ENCODE results near the gene REXO1.

Gene REXO1

GRCh38 chr19:1779574-1779973, 68.7 kb downstream of the REXO1 start:
- TF ChIP-seq KLF1 (tag by site-specific recombination; IDR thresholded peaks at IDR 0.05) (0 out of 2 replicates have a peak, but pooled peaks have one; percentile 28), ZSCAN5A (tag by site-specific recombination; IDR thresholded peaks at IDR 0.05) (no peak)
- Histone ChIP-seq H3K27ac (ENCODE audit: extremely low read depth, low read depth, low read length) (no peak overlapping the region), H3K4me3 (ENCODE audit: low read depth, low read length) (no peak overlapping the region), H3K9me3 (ENCODE audit: control insufficient read depth, insufficient read depth, low read depth, low read length) (no peaks in the 10 kb centered on the region), H3K4me1 (ENCODE audit: control insufficient read depth, insufficient read depth, low read length) (no peaks in the 10 kb centered on the region), H3K36me3 (ENCODE audit: control insufficient read depth in 2 of 2, insufficient read depth in 1 of 2, low read length in 2 of 2) (no peaks in the 10 kb centered on the region)
- CTCF ChIA-PET: interaction anchor here (0.9 to 2.2 kb wide), 2 partner anchors 19 to 107 kb away, joined by 5 to 10 read pairs; no protein-coding TSS in a partner anchor
- POLR2A ChIA-PET: interaction anchor here (0.6 kb wide), 1 partner anchor 13 kb away, joined by 7 read pairs; no protein-coding TSS in a partner anchor

GRCh38 chr19:1777149-1777548, 71.1 kb downstream of the REXO1 start:
- no peak overlapping the region for H3K4me3 ChIP-seq (ENCODE audit: low read depth, low read length)
- ChIA-PET CTCF (interaction anchor here (0.6 to 2.2 kb wide), 8 partner anchors 9 to 388 kb away, joined by 3 to 10 read pairs (median 3); no protein-coding TSS in a partner anchor), POLR2A (interaction anchor here (0.6 kb wide), 2 partner anchors 37 to 151 kb away, joined by 3 to 4 read pairs; no protein-coding TSS in a partner anchor)
- TF ChIP-seq ZNF426 (tag by site-specific recombination; IDR thresholded peaks at IDR 0.05): no peak
- TF ChIP-seq ZSCAN4 (tag by site-specific recombination; IDR thresholded peaks at IDR 0.05): 0 out of 2 replicates have a peak, but pooled peaks have one; percentile 27
- no peaks in the 10 kb centered on the region; the same call in 1 of the 2 replicates for H3K4me1 ChIP-seq (ENCODE audit: control insufficient read depth, insufficient read depth, low read length)
- H3K9me3 ChIP-seq (ENCODE audit: control insufficient read depth, insufficient read depth, low read depth, low read length): no peaks in the 10 kb centered on the region
- H3K36me3 ChIP-seq (ENCODE audit: control insufficient read depth in 2 of 2, insufficient read depth in 1 of 2, low read length in 2 of 2): no peaks in the 10 kb centered on the region
- H3K27ac ChIP-seq (ENCODE audit: extremely low read depth, low read depth, low read length): no peak overlapping the region

- H3K4me3 ChIP-seq (ENCODE audit: low read depth, low read length): no peak overlapping the region
- TF ChIP-seq ZNF596 (tag by site-specific recombination; IDR thresholded peaks at IDR 0.05) (0 out of 2 replicates have a peak, but pooled peaks have one; percentile 14), ZNF214 (tag by site-specific recombination; IDR thresholded peaks at IDR 0.05; ENCODE audit: borderline replicate concordance) (no peak)
- no peaks in the 10 kb centered on the region for H3K36me3 ChIP-seq (ENCODE audit: control insufficient read depth in 2 of 2, insufficient read depth in 1 of 2, low read length in 2 of 2)
- CTCF ChIA-PET: interaction anchor here (0.6 to 1.6 kb wide), 11 partner anchors 8 to 387 kb away, joined by 3 to 6 read pairs (median 3); no protein-coding TSS in a partner anchor
- H3K27ac ChIP-seq (ENCODE audit: extremely low read depth, low read depth, low read length): no peak overlapping the region
- no peaks in the 10 kb centered on the region; the same call in 1 of the 2 replicates for H3K4me1 ChIP-seq (ENCODE audit: control insufficient read depth, insufficient read depth, low read length)
- no peaks in the 10 kb centered on the region for H3K9me3 ChIP-seq (ENCODE audit: control insufficient read depth, insufficient read depth, low read depth, low read length)
- POLR2A ChIA-PET: interaction anchor here (0.6 kb wide), 2 partner anchors 37 to 150 kb away, joined by 3 to 4 read pairs; no protein-coding TSS in a partner anchor
These were observed 71.6 kb downstream of the REXO1 start for GRCh38 chr19:1776606-1777147.

GRCh38 chr19:1775951-1776605, 72.2 kb downstream of the REXO1 start:
- no peak overlapping the region for H3K27ac ChIP-seq (ENCODE audit: extremely low read depth, low read depth, low read length)
- CTCF ChIA-PET: interaction anchor here (0.6 to 1.5 kb wide), 9 partner anchors 10 to 186 kb away, joined by 3 to 6 read pairs (median 3); partner anchors contain the start of gene ONECUT3
- no peaks in the 10 kb centered on the region for H3K9me3 ChIP-seq (ENCODE audit: control insufficient read depth, insufficient read depth, low read depth, low read length)
- POLR2A ChIA-PET: interaction anchor here (0.6 kb wide), 1 partner anchor 330 kb away, joined by 3 read pairs; no protein-coding TSS in a partner anchor
- no peaks in the 10 kb centered on the region; the same call in 1 of the 2 replicates for H3K4me1 ChIP-seq (ENCODE audit: control insufficient read depth, insufficient read depth, low read length)
- no peak overlapping the region for H3K4me3 ChIP-seq (ENCODE audit: low read depth, low read length)
- H3K36me3 ChIP-seq (ENCODE audit: control insufficient read depth in 2 of 2, insufficient read depth in 1 of 2, low read length in 2 of 2): no peaks in the 10 kb centered on the region
- TF ChIP-seq ZNF791 (tag by site-specific recombination; IDR thresholded peaks at IDR 0.05) (no peak), ZNF792 (tag by site-specific recombination; IDR thresholded peaks at IDR 0.05) (no peak), PATZ1 (tag by site-specific recombination; IDR thresholded peaks at IDR 0.05) (no peak), ZNF169 (tag by site-specific recombination; IDR thresholded peaks at IDR 0.05) (no peak), ZNF426 (tag by site-specific recombination; IDR thresholded peaks at IDR 0.05) (no peak), ZNF777 (tag by site-specific recombination; IDR thresholded peaks at IDR 0.05; ENCODE audit: borderline replicate concordance) (no peak), OVOL3 (tag by site-specific recombination; IDR thresholded peaks at IDR 0.05) (no peak), ZNF202 (tag by site-specific recombination; IDR thresholded peaks at IDR 0.05; ENCODE audit: borderline replicate concordance) (no peak), KLF8 (tag by site-specific recombination; IDR thresholded peaks at IDR 0.05) (no peak), ZSCAN18 (tag by site-specific recombination; IDR thresholded peaks at IDR 0.05) (no peak), FEZF1 (tag by site-specific recombination; IDR thresholded peaks at IDR 0.05) (no peak), ZXDB (tag by site-specific recombination; IDR thresholded peaks at IDR 0.05) (no peak)

Data from HEK293 (cell line).